Liver (tissue), 9 donors: ENCODE results near the gene SMIM35. TPM values are rescaled to one million over a fixed set of nuclear protein-coding genes. Genes with fewer than 3 reads are reported as not detected.

Source experiments
- DNase-seq: peaks from one replicate; pipeline ENCODE4 v3.0.0-alpha.2; 2017; ENCODE audit warnings: low spot score
- H3K27ac ChIP-seq, 2 donors: one replicate each; pipeline ENCODE4 v1.7.0; 2013; ENCODE audit warnings: inconsistent platforms in 2 of 2, low read length in 2 of 2, control low read depth in 1 of 2, low read depth in 1 of 2, mild to moderate bottlenecking in 1 of 2
- H3K27me3 ChIP-seq, 4 donors: one replicate each; pipeline versions ENCODE4 v1.6.1 to v1.7.0; 2013; ENCODE audit warnings: low read length in 3 of 4, inconsistent platforms in 1 of 4, mild to moderate bottlenecking in 1 of 4, moderate library complexity in 1 of 4; ENCODE audit not compliant: control insufficient read depth in 4 of 4, insufficient read depth in 4 of 4
- H3K36me3 ChIP-seq, 4 donors: one replicate each; pipeline versions ENCODE4 v1.6.1 to v1.7.0; 2013; ENCODE audit warnings: low read length in 3 of 4, mild to moderate bottlenecking in 3 of 4, low read depth in 1 of 4, moderate library complexity in 1 of 4; ENCODE audit not compliant: control insufficient read depth in 4 of 4, insufficient read depth in 3 of 4
- H3K4me1 ChIP-seq, 4 donors: one replicate each; pipeline versions ENCODE4 v1.6.1 to v1.7.0; 2013; ENCODE audit warnings: low read length in 3 of 4, mild to moderate bottlenecking in 3 of 4, moderate library complexity in 1 of 4; ENCODE audit not compliant: control insufficient read depth in 4 of 4, insufficient read depth in 4 of 4
- H3K4me3 ChIP-seq, 3 donors: one replicate each; pipeline versions ENCODE4 v1.6.1 to v1.7.0; 2013; ENCODE audit warnings: low read length in 3 of 3, control low read depth in 1 of 3, low read depth in 1 of 3, mild to moderate bottlenecking in 1 of 3
- H3K9ac ChIP-seq, 2 donors: one replicate each; pipeline ENCODE4 v1.7.0; 2013; ENCODE audit warnings: low read length in 2 of 2, mild to moderate bottlenecking in 2 of 2, moderate library complexity in 2 of 2, control low read depth in 1 of 2, low read depth in 1 of 2
- H3K9me3 ChIP-seq, 4 donors: one replicate each; pipeline versions ENCODE4 v1.6.1 to v1.7.0; 2013; ENCODE audit warnings: low read length in 3 of 4; ENCODE audit not compliant: control insufficient read depth in 4 of 4
- EGR1 ChIP-seq, 2 donors: IDR thresholded peaks; 2 replicates each; pipeline ENCODE4 v1.6.1; 2016 to 2018; ENCODE audit warnings: antibody characterized with exemption in 2 of 2, low read depth in 2 of 2
- FOXA1 ChIP-seq: IDR thresholded peaks from 2 replicates; pipeline ENCODE4 v1.6.1; 2016; ENCODE audit warnings: antibody characterized with exemption
- GABPA ChIP-seq, 2 donors: IDR thresholded peaks in 1 of 2; conservative IDR thresholded peaks in 1 of 2; 2 replicates each; pipeline ENCODE4 v1.6.1; 2016; ENCODE audit warnings: antibody characterized with exemption in 2 of 2, mild to moderate bottlenecking in 1 of 2, moderate library complexity in 1 of 2
- HNF4A ChIP-seq, 2 donors: conservative IDR thresholded peaks; 2 replicates each; pipeline ENCODE4 v1.6.1; 2016; ENCODE audit warnings: antibody characterized with exemption in 2 of 2, mild to moderate bottlenecking in 2 of 2
- HNF4G ChIP-seq: IDR thresholded peaks from 2 replicates; pipeline ENCODE4 v1.6.1; 2016; ENCODE audit warnings: antibody characterized with exemption
- MAX ChIP-seq: IDR thresholded peaks from 2 replicates; pipeline ENCODE4 v1.6.1; 2016; ENCODE audit warnings: antibody characterized with exemption
- NR2F2 ChIP-seq: IDR thresholded peaks from 2 replicates; pipeline ENCODE4 v1.6.1; 2016; ENCODE audit warnings: antibody characterized with exemption
- RXRA ChIP-seq, 2 donors: IDR thresholded peaks; 2 replicates each; pipeline ENCODE4 v1.6.1; 2017 to 2018; ENCODE audit warnings: antibody characterized with exemption in 2 of 2, mild to moderate bottlenecking in 1 of 2
- TAF1 ChIP-seq: conservative IDR thresholded peaks from 2 replicates; pipeline ENCODE4 v1.6.1; 2016; ENCODE audit warnings: antibody characterized with exemption, mild to moderate bottlenecking
- YY1 ChIP-seq: IDR thresholded peaks from 2 replicates; pipeline ENCODE4 v1.6.1; 2016; ENCODE audit warnings: antibody characterized with exemption, mild to moderate bottlenecking
- ZBTB33 ChIP-seq: IDR thresholded peaks from 2 replicates; pipeline ENCODE4 v1.6.1; 2016; ENCODE audit warnings: antibody characterized with exemption
- WGBS: extraction: QIAGEN DNeasy Blood & Tissue Kit; methylation state at CpG from one replicate; pipeline ENCODE4 v1.1.7; 2013; 5-methylcytosine and 5-hydroxymethylcytosine counted together
- polyA plus RNA-seq, 2 donors: library from polyadenylated mRNA; stranded (reverse) in 1 of 2; unstranded in 1 of 2; fragments of 200-250 nt in 1 of 2; fragments of >200 nt in 1 of 2; fragmentation: Nextera tagmentation in 1 of 2; extraction: Ambion mirVana in 1 of 2; gene quantifications; one replicate each; pipeline versions ENCODE4 v1.2.1 to v1.2.3, GENCODE V29; 2013 to 2015
- total RNA-seq, 2 donors: library from RNA; depleted of rRNA; stranded (reverse); fragments of >200 nt; gene quantifications; one replicate each; pipeline ENCODE4 v1.2.3, GENCODE V29; 2014
- TF ChIP-seq, protein P1 (sequence below): fragments of 150-350 bp; IDR thresholded peaks from 2 replicates; pipeline ENCODE4 v1.5.1; 2017; ENCODE audit warnings: improper control_type of control experiment, low read depth, low read length; ENCODE audit not compliant: missing input control
- TF ChIP-seq, protein P2 (sequence below): IDR thresholded peaks from 2 replicates; pipeline ENCODE4 v1.6.1; 2016; ENCODE audit warnings: antibody characterized with exemption
- donor health status: healthy.
- donor health status: healthy.
- donor health status: healthy.
- donor health status: healthy.
- donor health status: healthy.

SMIM35 gene
- total and polyA plus RNA-seq, 4 donors = 0.07 TPM; not detected in 3

DNA sequence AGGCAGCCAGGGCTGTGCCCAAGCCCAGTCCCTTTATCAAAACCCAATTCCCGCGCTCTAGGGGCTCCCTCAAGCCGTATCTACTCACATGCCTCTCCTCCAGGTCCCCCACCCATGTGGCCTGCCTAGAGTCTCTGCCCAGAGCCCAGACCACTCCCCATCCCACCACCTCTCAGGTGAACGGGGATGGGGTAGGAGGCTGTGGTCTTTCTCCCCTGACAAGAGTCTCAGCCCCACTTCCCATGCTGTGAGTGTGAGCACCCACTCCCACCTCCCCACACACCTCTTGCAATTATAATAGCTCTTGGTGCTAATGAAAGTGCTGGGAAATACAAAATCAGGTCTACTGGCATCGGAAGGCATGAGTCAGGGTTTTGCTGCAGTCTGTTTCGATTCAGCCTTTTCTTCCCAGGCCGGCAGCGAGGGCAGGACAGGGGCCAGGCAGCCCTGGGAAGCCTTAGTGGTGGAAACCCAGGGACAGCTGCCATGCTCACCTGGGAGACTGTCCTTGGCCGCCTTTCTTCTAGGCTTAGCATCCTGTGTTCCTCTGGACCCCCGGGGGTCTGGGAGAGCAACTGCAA lies 26.6 kb downstream of the SMIM35 start:
- H3K4me3 ChIP-seq = no peak overlapping the region
- H3K9me3 ChIP-seq = no peaks in the 10 kb centered on the region
- TF ChIP-seq MAX (no peak), ZBTB33 (no peak), TAF1 (no peak), HNF4A (conservative IDR thresholded peaks at IDR 0.05) (no peak), GABPA (IDR thresholded peaks at IDR 0.05 in 1 of 2, conservative IDR thresholded peaks at IDR 0.05 in 1 of 2) (no peak), EGR1 (IDR thresholded peaks at IDR 0.05; ENCODE audit: low read depth in 2 of 2) (no peak)
- TF ChIP-seq, protein P1, sequence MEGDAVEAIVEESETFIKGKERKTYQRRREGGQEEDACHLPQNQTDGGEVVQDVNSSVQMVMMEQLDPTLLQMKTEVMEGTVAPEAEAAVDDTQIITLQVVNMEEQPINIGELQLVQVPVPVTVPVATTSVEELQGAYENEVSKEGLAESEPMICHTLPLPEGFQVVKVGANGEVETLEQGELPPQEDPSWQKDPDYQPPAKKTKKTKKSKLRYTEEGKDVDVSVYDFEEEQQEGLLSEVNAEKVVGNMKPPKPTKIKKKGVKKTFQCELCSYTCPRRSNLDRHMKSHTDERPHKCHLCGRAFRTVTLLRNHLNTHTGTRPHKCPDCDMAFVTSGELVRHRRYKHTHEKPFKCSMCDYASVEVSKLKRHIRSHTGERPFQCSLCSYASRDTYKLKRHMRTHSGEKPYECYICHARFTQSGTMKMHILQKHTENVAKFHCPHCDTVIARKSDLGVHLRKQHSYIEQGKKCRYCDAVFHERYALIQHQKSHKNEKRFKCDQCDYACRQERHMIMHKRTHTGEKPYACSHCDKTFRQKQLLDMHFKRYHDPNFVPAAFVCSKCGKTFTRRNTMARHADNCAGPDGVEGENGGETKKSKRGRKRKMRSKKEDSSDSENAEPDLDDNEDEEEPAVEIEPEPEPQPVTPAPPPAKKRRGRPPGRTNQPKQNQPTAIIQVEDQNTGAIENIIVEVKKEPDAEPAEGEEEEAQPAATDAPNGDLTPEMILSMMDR = no peak
- DNase-seq = no peak
- no peaks in the 10 kb centered on the region for H3K36me3 ChIP-seq
- H3K27ac ChIP-seq = no peak overlapping the region
- H3K27me3 ChIP-seq = no peaks in the 10 kb centered on the region
- H3K9ac ChIP-seq = no peak overlapping the region
- H3K4me1 ChIP-seq = no peaks in the 10 kb centered on the region
- WGBS = 94% methylated on average over 10 of the region's 10 CpGs

- Histone ChIP-seq H3K9ac (no peak overlapping the region), H3K4me3 (no peak overlapping the region), H3K27ac (no peak overlapping the region), H3K36me3 (no peaks in the 10 kb centered on the region), H3K4me1 (no peaks in the 10 kb centered on the region), H3K9me3 (no peaks in the 10 kb centered on the region), H3K27me3 (no peaks in the 10 kb centered on the region)
- DNase-seq = no peak
- WGBS = 88% methylated on average over 11 of the region's 11 CpGs
- TF ChIP-seq GABPA (IDR thresholded peaks at IDR 0.05 in 1 of 2, conservative IDR thresholded peaks at IDR 0.05 in 1 of 2) = no peak
These were observed 27.4 kb downstream of the SMIM35 start for GRCh38 chr11:118059246-118059940.

DNA sequence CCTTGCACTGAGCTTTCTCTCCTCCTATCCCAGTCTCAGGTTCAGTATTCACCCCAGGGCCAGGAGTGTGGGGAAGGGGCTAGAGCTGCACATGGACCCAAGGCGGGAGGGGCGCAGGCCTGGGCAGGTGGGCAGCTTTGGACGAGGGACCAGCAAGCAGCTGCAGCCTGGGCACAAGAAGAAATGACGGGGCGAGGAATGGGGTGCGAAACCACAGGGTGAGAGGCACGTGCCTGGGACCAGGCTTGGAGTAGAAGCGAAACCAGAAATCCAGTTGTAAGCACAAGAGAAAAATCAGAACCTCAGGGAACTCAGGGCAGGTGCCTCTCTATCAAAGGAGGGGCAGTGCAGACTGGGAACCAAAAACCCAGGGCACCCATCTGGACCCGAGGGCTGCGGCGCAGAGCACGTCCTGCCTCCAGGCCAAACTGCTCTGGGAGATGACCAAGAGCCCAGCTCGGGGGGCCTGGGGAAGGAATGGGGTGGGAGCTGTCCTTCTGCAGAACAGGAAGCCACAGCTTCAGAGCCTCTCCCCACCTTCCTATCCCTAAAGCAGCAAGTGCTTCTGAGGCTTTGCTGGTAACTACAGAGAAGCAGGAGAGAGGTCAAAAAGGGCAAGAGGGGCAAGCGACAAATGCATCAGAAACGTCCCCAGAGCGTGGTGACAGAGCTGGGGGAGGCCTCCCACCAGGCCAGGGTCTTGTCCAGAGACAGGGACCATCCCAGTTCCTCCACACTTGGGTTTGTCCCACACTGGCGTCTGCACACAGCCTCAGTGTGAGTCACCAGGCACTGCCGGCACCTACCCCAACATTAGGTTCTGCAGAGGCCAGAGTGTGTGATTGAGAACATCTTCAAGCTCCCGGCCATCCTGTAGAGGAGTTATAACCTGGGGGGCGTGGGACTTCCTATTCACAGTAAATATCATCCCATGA lies 28.2 kb downstream of the SMIM35 start:
- 79% methylated on average over 20 of the region's 20 CpGs for WGBS
- DNase-seq = no peak

More for the DNA sequence above, 28.2 kb downstream of the SMIM35 start:
- no peaks in the 10 kb centered on the region for H3K4me1 ChIP-seq
- no peak overlapping the region for H3K9ac ChIP-seq
- no peak for TF ChIP-seq HNF4A (conservative IDR thresholded peaks at IDR 0.05)
- TF ChIP-seq RXRA (IDR thresholded peaks at IDR 0.05) = no peak
- no peak for TF ChIP-seq FOXA1
- TF ChIP-seq YY1 = no peak
- no peak for TF ChIP-seq GABPA (IDR thresholded peaks at IDR 0.05 in 1 of 2, conservative IDR thresholded peaks at IDR 0.05 in 1 of 2)
- TF ChIP-seq ZBTB33 = no peak
- no peak for TF ChIP-seq MAX
- no peak for TF ChIP-seq TAF1
- no peak for TF ChIP-seq HNF4G
- TF ChIP-seq NR2F2 = no peak
- TF ChIP-seq, protein P1 = no peak
- TF ChIP-seq, protein P2, sequence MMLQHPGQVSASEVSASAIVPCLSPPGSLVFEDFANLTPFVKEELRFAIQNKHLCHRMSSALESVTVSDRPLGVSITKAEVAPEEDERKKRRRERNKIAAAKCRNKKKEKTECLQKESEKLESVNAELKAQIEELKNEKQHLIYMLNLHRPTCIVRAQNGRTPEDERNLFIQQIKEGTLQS = no peak
- H3K9me3 ChIP-seq = no peaks in the 10 kb centered on the region
- no peak overlapping the region for H3K4me3 ChIP-seq
- H3K27me3 ChIP-seq = no peaks in the 10 kb centered on the region
- no peak overlapping the region for H3K27ac ChIP-seq
- no peaks in the 10 kb centered on the region for H3K36me3 ChIP-seq
